GM15510 (cell line): ENCODE measurements around the gene RCE1.

ENCODE experiments used
- POLR2A ChIP-seq: IDR thresholded peaks from 3 replicates; pipeline ENCODE4 v1.6.1; 2011; ENCODE audit warnings: borderline replicate concordance; ENCODE audit not compliant: insufficient read length; ENCODE audit errors: extremely low read depth

Gene RCE1

DNA sequence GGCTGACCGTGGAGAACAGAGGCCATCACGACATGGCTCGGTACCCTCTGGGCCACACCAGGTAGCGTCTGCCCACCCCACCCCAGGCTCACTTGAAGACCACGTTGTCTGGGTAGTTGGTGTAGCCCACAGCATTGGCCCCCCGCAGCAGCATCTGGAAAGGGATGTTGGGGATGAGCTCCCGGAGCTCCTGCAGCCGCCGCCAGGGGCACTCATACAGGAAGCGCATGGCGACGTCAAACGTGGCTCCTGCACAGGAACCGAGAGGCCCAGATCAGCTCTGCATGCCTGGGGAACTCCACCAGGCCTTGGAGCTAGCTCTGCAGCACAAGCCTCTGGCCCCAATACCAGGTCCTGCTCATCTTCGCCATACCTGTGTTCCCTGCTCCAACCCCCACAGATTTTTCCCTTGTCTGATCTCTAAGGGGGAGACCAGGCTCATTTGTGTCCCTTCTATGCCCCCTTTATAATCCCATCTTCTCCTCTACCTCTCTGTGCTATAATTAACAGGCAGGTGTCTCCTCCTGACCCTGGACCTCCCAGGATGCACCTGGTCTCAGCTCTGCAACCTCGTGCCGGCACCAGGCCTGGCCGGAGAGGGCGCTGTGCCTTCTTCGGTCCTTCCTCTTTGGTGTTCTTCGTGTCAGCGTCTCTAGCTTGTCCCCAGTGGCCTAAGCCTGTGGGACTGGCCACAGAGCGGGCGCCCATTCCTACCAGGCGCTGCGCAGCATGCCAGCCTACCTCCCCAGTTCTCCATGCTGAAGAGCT is 8.6 kb downstream of the RCE1 start:
- no peak for TF ChIP-seq POLR2A

DNA sequence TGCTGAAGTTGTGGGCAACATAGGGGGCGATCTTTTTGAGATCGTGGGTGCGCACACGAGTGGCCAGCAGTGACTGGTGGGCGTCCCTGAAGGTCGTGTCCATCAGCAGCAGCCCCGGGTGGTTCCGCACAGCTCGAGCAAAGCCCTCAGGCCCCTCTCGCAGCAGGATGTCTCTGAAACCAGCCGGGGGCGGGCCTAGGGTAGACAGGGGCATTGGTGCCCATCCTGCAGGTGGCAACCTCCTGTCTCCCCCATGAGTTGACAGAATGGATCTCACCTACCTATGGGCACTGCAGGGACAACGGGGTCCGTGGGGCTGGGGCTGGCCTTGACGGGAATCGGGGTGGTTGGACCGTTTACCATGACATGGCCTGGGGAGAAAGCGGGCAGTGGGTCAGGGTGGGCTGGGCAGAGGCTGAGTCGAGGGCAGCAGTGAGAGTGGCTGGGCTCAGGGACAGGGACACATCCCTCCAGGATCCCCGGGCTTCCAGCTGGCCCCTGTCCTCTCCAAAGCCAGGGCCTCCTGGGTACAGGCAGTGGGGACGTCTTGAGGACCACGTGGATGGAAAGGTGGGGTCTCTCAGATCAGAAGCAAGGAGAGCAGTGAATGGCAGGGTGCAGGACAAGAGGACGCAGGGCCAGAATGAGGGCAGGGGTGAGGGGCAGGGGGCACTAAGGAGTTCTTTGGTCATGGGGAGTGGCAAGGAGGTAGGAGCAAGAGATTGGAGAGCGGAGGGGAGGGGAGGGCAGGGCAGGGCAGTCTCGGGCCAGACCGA is 9.4 kb downstream of the RCE1 start:
- no peak for TF ChIP-seq POLR2A

DNA sequence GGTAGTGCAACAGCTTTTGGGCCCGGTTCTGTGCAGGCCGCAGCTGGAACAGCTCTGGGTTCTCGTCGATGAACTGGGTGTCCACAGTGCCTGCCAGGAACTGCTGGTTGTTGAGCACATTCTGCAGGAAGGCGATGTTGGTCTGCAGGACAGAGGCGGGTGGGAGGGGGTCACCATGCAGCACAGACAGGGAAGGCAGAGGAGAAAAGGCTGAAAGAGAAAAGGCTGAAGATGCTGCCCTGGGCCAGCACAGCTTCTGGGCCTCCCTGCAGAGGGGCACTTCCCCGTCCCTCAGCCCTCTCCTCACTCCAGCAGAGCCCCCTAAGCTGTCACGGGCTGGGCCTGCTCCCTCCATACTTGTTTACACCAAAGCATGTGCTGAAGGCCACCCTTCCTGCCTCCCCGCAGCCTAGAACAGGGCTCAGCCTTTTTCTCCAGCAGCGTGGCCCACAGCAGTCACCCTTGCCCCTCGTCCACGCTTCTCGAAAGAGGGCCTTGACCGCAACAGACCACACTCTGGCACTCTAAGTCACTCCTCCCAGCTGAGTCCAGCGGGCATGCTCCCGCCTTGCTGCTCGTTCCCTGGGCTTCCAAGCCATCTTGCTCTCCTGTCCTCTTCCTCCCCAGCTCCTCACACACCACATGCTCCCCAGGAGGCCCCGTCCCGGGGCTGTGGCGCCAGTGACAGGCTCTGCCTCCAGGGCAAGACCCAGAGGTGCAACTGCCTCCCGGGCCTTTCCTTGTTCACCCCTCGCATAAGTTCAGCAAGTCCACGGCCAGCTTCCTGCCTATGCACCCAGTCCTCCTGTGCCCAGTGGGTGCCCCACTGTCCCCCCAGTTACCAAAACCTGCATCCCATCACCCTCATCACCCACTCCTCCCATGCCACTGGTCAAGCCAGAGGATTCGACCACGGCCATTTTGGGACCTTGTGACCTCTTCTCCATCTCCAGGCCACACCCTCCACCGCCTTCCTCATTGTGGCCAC is 10.3 kb downstream of the RCE1 start:
- no peak for TF ChIP-seq POLR2A

DNA sequence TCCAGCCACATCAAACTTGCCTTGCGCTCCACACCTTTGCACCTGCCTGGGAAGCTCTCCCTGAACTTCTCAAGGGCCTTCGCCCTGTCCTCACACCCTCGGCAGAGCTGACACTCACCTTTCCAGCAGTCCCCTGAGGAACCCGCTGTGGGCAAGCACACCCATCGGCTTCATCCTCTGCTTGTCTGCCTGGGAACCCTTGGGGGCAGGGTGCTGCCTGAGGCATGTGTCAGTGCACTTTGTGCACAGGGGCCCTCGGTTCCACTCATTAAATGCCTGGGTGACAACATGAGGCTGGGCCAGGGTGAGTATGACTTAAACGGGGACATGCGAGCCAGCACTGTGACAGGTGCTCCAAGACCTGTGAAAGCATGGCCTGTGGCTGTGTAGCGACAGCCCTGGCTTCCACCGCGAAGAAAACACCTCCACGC is 11.0 kb downstream of the RCE1 start:
- TF ChIP-seq POLR2A, result no peak

DNA sequence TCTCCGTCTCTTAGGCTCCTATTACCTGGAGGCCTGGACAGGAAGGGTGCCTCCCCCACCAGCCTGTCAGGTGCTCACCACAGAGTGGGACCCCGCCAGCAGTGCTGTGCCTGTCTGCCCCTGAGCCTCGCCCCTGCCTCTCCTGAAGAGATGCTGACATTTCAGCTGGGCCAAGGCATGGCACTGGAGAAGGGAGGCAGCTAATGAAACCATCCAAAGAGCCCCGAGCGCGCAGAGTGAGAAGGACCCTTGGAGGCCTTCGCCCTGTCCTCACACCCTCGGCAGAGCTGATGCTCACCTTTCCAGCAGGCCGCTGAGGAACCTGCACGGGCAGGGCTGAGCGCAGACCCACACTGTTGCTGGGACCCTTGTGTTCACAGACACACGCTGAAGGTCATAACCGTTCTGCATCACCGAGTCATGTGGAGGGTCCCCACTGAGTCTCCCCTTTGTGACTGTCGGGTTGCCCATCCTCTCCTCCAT is 11.5 kb downstream of the RCE1 start:
- TF ChIP-seq POLR2A, result no peak

DNA sequence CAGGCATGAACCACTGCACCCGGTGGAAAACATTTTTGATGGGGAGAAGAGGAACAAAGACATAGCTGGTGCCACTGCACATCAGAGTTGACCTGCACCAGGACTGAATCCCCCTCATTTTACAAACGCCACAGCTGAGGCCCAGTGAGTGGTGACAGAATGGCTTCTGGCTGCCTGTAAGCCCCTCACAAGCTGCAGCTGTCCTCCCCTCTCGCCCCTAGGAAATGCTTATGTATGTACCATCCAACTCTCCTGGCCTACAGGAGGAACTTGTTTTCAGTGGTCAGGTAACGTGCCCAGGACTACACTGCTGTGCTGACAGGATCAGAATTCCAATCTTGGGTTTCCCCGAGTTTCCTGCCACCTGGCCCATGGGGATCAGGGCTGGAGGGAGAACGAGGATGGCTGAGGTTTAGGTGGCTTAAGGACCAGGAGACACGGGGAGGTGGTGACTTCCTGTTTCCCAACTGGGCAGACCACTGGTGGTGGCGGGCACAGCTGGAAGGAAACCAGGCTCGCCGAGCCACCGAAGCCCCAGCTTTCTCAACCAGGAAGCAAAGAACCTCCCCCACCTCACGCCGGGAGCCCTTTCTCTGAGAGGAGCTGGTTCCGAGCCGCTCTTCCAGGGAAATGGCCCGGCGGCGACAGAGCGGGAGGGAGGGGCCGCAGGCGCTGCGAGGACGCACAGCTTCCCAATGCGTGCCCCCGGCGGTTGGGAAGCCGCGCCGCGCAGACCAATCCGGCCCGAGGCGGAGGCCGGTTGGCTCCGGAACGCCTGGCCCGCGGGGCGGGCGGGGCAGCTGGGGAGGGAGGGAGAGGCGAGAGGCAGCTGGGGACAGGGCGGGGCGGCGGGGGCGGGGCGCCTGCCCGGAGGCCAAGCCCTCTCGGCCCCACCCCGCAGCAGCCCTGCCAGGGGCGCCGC is 12.6 kb downstream of the RCE1 start:
- peak; percentile 87 for TF ChIP-seq POLR2A

DNA sequence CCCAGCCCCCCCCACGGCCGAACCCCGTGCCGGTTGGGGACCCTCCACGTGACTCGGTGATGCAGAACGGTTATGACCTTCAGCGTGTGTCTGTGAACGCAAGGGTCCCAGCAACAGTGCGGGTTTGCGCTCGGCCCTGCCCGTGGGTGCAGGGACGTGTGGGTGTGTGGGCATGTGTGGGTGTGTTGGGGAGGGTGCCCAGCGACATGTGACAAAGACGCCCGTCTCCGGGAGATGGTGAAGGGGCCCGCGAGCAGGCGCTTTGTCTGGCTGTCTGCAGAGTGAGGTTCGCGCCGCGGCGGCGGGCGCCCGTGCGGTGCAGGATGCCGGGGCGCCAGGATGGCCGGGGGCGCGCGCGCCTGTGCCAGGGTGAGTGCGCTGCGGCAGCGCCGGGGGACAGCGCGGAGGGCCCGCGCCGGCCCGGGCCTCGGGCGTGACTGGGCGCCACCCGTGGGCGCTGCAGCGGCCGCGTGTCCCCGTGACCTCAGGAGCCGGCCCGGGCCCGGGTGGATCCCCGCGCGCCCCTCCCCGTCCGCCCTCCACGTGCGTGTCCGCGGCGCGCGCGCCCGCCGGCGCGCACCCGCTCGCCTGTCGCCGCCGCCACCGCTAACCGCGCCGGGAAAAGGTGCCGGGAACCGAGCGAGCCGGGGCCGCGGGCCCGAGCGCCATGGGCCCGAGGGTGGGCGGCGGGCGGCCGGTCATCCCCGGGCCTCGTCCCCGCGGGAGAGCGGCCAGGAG is 13.4 kb downstream of the RCE1 start, which contains the start of gene LRFN4:
TSS of gene LRFN4 (plus strand) at position 569 of the 738 bp plus-strand sequence. CDS start 681 bp downstream, outside the sequence.
- TF ChIP-seq POLR2A, result peak; percentile 38

DNA sequence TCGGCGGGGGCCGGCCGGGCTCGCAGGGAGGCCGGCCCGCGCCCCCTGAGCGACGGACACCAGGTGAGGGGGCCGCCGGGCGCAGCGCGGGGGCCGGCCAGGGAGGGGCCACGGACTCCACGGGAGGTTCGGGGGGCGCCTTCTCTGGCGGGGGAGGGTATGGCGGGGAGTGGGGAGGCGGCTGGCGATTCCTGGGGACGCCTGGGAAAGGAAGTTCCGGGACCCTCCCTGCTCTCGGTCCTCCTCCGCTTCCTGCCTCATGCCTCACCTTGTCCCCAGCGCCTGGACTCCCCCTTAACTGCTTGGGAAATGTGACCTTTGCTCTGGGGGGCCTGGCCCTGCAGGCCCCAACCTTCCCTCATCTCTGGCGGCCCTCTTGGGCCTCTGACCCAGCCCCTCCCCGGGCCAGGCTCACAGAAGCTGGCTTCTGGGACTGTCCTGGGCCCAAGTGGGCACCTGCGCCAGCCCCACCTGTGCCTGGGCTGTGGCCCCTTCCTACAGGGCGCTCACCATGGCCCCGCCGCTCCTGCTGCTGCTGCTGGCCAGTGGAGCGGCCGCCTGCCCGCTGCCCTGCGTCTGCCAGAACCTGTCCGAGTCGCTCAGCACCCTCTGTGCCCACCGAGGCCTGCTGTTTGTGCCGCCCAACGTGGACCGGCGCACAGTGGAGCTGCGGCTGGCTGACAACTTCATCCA is 14.1 kb downstream of the RCE1 start:
- no peak for TF ChIP-seq POLR2A

DNA sequence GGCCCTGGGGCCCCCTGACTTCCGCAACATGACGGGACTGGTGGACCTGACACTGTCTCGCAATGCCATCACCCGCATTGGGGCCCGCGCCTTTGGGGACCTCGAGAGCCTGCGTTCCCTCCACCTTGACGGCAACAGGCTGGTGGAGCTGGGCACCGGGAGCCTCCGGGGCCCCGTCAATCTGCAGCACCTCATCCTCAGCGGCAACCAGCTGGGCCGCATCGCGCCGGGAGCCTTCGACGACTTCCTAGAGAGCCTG is 14.6 kb downstream of the RCE1 start:
- no peak for TF ChIP-seq POLR2A

DNA sequence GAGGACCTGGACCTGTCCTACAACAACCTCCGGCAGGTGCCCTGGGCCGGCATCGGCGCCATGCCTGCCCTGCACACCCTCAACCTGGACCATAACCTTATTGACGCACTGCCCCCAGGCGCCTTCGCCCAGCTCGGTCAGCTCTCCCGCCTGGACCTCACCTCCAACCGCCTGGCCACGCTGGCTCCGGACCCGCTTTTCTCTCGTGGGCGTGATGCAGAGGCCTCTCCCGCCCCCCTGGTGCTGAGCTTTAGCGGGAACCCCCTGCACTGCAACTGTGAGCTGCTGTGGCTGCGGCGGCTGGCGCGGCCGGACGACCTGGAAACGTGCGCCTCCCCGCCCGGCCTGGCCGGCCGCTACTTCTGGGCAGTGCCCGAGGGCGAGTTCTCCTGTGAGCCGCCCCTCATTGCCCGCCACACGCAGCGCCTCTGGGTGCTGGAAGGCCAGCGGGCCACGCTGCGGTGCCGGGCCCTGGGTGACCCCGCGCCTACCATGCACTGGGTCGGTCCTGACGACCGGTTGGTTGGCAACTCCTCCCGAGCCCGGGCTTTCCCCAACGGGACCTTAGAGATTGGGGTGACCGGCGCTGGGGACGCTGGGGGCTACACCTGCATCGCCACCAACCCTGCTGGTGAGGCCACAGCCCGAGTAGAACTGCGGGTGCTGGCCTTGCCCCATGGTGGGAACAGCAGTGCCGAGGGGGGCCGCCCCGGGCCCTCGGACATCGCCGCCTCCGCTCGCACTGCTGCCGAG is 15.1 kb downstream of the RCE1 start:
- TF ChIP-seq POLR2A, result no peak

DNA sequence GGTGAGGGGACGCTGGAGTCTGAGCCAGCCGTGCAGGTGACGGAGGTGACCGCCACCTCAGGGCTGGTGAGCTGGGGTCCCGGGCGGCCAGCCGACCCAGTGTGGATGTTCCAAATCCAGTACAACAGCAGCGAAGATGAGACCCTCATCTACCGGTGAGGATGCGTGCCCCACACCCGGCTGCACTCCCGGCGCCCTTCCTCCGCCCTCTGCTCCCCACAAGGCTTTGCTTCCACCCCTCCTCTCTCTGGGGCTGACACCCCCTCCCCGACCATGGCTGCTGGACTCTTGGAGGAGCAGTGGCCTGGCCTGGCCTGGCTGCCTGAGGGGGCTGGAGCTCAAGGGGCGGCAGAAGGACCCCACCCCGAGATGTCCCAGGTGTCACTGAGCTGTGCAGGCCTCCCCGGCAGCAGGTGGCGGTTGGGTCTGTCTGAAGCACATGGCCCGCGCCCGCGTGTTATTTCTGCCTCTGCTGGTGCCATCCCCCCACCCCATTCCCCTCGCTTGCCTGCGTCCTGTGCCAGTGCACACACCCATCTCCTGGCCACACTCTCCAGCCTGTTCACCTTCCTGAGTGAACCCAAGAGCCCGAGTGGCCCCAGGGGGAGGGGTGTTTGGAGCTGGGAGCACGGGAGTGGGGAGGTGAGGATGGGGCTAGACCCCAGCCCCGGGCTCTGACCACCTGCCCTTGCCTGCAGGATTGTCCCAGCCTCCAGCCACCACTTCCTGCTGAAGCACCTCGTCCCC is 15.9 kb downstream of the RCE1 start:
- no peak for TF ChIP-seq POLR2A

DNA sequence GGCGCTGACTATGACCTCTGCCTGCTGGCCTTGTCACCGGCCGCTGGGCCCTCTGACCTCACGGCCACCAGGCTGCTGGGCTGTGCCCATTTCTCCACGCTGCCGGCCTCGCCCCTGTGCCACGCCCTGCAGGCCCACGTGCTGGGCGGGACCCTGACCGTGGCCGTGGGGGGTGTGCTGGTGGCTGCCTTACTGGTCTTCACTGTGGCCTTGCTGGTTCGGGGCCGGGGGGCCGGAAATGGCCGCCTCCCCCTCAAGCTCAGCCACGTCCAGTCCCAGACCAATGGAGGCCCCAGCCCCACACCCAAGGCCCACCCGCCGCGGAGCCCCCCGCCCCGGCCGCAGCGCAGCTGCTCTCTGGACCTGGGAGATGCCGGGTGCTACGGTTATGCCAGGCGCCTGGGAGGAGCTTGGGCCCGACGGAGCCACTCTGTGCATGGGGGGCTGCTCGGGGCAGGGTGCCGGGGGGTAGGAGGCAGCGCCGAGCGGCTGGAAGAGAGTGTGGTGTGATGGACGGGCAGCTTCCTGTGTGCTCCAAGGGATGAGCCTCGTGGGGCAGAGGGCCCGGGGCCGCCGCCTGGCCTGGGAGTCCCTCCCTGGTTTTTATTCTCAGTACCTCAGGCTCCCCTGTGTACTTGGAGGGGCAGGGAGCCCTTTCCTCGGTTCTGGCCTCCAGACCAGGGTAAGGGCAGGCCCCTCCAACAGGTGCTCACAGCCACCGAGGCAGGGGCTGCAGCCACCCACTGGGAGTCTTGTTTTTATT is 16.6 kb downstream of the RCE1 start:
- no peak for TF ChIP-seq POLR2A
